ENCODE data around the gene TMEM272. TPM values are rescaled to one million over a fixed set of nuclear protein-coding genes. Genes with fewer than 3 reads are reported as not detected.

TMEM272 gene
- total and polyA plus RNA-seq, 2 experiments from 2014 or later = not detected

DNA sequence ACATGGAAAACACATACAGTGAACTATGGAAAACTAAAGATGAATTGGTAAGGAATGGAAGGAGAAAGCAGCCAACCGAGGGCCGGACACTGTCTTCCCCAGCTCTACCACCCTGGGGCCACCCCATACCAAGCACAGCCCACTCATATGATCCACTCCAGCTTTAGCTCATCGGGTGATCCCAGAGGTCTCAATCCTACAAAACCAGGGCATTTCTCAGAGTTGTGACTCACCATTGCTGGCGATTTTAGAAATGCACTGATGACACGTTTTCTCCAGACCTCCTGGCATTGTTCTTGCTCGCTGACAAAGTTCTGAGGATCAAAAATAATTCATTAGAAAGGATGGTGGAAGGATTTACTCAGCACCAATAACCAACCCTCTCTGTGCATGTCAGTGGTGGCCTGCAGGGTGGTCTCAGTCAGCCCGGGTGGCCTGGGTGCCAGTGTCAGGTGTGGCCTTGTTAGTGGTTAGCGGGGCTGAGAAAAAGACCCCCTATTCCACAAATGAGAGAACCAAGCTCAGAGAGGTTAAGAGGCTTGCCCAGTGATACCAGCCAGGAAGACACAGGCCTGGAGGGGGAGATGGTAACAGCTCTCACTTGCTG is 6.6 kb downstream of the TMEM272 start:
- 14 to 15% methylated on average over 8 of the region's 8 CpGs for WGBS, 2 experiments (ENCODE audit: low coverage in 1 of 2, low lambda C conversion rate in 2 of 2, missing lambda C conversion rate in 2 of 2)
- Histone ChIP-seq H3F3A (ENCODE audit: insufficient read depth) (peaks cover 5% of the 10 kb centered on the region; the same call in 1 of the 2 replicates), H3K9me2 (ENCODE audit: insufficient read depth) (no peaks in the 10 kb centered on the region), H3K27ac (no peak overlapping the region), H3K27me3 (replicated peaks; ENCODE audit: insufficient read depth) (peaks cover 21% of the 10 kb centered on the region), H3K9me3 (ENCODE audit: low read depth) (no peaks in the 10 kb centered on the region), H3K4me1 (ENCODE audit: insufficient read depth) (peaks cover 9% of the 10 kb centered on the region), H3K4me2 (ENCODE audit: unreplicated experiment) (peak overlapping the region; percentile 57), H2AFZ (no peak overlapping the region), H3K36me3 (ENCODE audit: low read depth) (no peaks in the 10 kb centered on the region), H3K4me3 (no peak overlapping the region), H4K20me1 (ENCODE audit: insufficient read depth) (no peaks in the 10 kb centered on the region), H3K9ac (no peak overlapping the region), H3K79me2 (ENCODE audit: insufficient read depth) (no peaks in the 10 kb centered on the region)
- in situ Hi-C loops (cut with MboI) = no loop called here
- DNase-seq = peak; percentile 94
- TF ChIP-seq EZH2 (IDR thresholded peaks at IDR 0.05; ENCODE audit: insufficient read depth, poor library complexity, severe bottlenecking) (no peak), EZH2phosphoT487 (IDR thresholded peaks at IDR 0.05; ENCODE audit: insufficient read depth, low read depth) (no peak)

DNA sequence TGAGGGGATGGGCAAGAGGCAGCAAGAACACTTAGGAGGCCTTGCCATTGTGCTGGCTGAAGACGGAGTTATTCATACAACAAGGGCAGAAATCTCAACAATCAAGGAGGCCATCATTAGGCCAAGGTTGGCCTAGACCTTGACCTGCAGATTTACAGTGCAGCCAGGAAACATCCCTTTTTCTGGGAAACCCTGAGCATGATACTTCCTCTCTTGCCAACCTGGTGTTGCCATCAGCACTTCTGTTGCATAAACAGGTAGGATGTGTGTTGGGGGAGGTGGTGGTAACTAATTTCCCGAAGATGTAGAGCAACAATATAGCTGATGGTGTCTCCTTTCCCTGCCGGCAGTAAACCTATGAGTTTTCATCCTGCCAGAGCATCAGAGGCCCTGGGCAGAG is 8.0 kb downstream of the TMEM272 start:
- no peak overlapping the region for H2AFZ ChIP-seq
- no peaks in the 10 kb centered on the region for H4K20me1 ChIP-seq (ENCODE audit: insufficient read depth)
- H3K4me3 ChIP-seq = no peak overlapping the region
- H3K36me3 ChIP-seq (ENCODE audit: low read depth) = no peaks in the 10 kb centered on the region
- in situ Hi-C loops (cut with MboI) = no loop called here
- peaks cover 9% of the 10 kb centered on the region for H3K4me1 ChIP-seq (ENCODE audit: insufficient read depth)
- peaks cover 5% of the 10 kb centered on the region; the same call in 1 of the 2 replicates for H3F3A ChIP-seq (ENCODE audit: insufficient read depth)
- no peak overlapping the region for H3K4me2 ChIP-seq (ENCODE audit: unreplicated experiment)
- no peak overlapping the region for H3K27ac ChIP-seq
- H3K79me2 ChIP-seq (ENCODE audit: insufficient read depth) = no peaks in the 10 kb centered on the region
- 76 to 83% methylated on average over 3 of the region's 3 CpGs for WGBS, 2 experiments (ENCODE audit: low coverage in 1 of 2, low lambda C conversion rate in 2 of 2, missing lambda C conversion rate in 2 of 2)
- no peaks in the 10 kb centered on the region for H3K9me3 ChIP-seq (ENCODE audit: low read depth)
- H3K9ac ChIP-seq = no peak overlapping the region
- no peak for DNase-seq
- no peaks in the 10 kb centered on the region for H3K9me2 ChIP-seq (ENCODE audit: insufficient read depth)
- TF ChIP-seq EZH2phosphoT487 (IDR thresholded peaks at IDR 0.05; ENCODE audit: insufficient read depth, low read depth) (no peak), EZH2 (IDR thresholded peaks at IDR 0.05; ENCODE audit: insufficient read depth, poor library complexity, severe bottlenecking) (no peak)
- H3K27me3 ChIP-seq (replicated peaks; ENCODE audit: insufficient read depth) = peaks cover 22% of the 10 kb centered on the region

DNA sequence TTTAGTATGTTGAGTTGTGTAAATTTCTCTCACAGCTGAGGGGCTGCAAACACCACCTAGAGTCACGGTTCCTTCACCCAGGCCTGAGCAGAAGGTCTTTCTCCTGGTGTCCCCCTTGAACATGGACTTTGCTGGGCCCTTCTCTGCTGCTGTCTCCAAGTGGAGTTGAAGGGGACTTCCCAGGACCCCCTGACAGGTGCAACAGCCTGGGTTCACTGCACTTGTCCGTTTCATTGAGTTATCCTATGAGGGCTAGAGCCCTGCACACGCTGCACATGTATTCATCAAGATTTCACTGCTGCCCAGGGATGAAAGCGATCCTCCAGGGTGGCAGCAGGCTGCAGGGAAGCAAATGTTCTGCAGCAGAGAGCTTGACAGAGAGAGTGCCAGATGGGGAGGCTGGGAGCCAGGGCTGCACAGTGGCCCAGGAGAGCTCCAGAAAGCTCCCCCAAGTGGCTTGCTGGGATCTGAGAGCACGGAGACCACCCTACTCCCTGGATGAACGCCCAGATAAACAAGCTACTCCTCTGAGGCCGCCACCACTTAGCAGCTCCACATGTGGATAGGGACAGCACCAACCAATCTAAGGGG is 10.3 kb downstream of the TMEM272 start:
- no peak overlapping the region for H3K9ac ChIP-seq
- H4K20me1 ChIP-seq (ENCODE audit: insufficient read depth) = no peaks in the 10 kb centered on the region
- no peak overlapping the region for H3K27ac ChIP-seq
- H2AFZ ChIP-seq = no peak overlapping the region
- DNase-seq = no peak
- H3K9me2 ChIP-seq (ENCODE audit: insufficient read depth) = no peaks in the 10 kb centered on the region
- H3K4me1 ChIP-seq (ENCODE audit: insufficient read depth) = peaks cover 9% of the 10 kb centered on the region
- peaks cover 21% of the 10 kb centered on the region for H3K27me3 ChIP-seq (replicated peaks; ENCODE audit: insufficient read depth)
- no peaks in the 10 kb centered on the region for H3K9me3 ChIP-seq (ENCODE audit: low read depth)
- peaks cover 5% of the 10 kb centered on the region; the same call in 1 of the 2 replicates for H3F3A ChIP-seq (ENCODE audit: insufficient read depth)
- H3K79me2 ChIP-seq (ENCODE audit: insufficient read depth) = no peaks in the 10 kb centered on the region
- no peak overlapping the region for H3K4me3 ChIP-seq
- no peak overlapping the region for H3K4me2 ChIP-seq (ENCODE audit: unreplicated experiment)
- TF ChIP-seq EZH2phosphoT487 (IDR thresholded peaks at IDR 0.05; ENCODE audit: insufficient read depth, low read depth) (no peak), EZH2 (IDR thresholded peaks at IDR 0.05; ENCODE audit: insufficient read depth, poor library complexity, severe bottlenecking) (no peak)
- 39 to 40% methylated on average over 7 of the region's 7 CpGs for WGBS, 2 experiments (ENCODE audit: low coverage in 1 of 2, low lambda C conversion rate in 2 of 2, missing lambda C conversion rate in 2 of 2)
- in situ Hi-C loops (cut with MboI) = no loop called here
- H3K36me3 ChIP-seq (ENCODE audit: low read depth) = no peaks in the 10 kb centered on the region

DNA sequence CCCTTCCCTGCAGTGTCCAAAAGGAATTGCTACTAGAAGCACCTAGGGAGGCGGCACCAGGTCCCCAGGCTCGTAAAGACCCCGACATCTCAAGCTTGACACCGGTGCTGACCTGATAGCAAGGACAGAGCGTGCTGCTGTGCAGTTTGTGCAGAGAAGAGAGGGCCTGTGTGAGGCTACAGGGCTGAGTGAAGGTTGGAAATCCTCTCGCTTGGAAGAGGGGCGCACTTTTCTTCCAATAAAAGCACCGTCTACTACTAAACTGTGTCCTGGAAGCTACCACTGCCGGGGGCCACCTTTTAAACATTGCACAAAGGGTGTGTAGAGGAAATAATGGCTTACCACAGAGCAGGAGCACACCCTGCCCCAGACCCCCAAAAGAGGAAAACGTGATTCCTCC is 11.0 kb downstream of the TMEM272 start:
- no peak overlapping the region for H3K4me2 ChIP-seq (ENCODE audit: unreplicated experiment)
- WGBS, 2 experiments (ENCODE audit: low coverage in 1 of 2, low lambda C conversion rate in 2 of 2, missing lambda C conversion rate in 2 of 2) = 80 to 82% methylated on average over 10 of the region's 10 CpGs
- TF ChIP-seq EZH2phosphoT487 (IDR thresholded peaks at IDR 0.05; ENCODE audit: insufficient read depth, low read depth) (no peak), EZH2 (IDR thresholded peaks at IDR 0.05; ENCODE audit: insufficient read depth, poor library complexity, severe bottlenecking) (no peak)
- H2AFZ ChIP-seq = no peak overlapping the region
- no peaks in the 10 kb centered on the region for H3K9me3 ChIP-seq (ENCODE audit: low read depth)
- H3K9ac ChIP-seq = no peak overlapping the region
- no peaks in the 10 kb centered on the region for H3K36me3 ChIP-seq (ENCODE audit: low read depth)
- peaks cover 25% of the 10 kb centered on the region for H3K27me3 ChIP-seq (replicated peaks; ENCODE audit: insufficient read depth)
- peaks cover 5% of the 10 kb centered on the region; the same call in 1 of the 2 replicates for H3F3A ChIP-seq (ENCODE audit: insufficient read depth)
- DNase-seq = no peak
- peaks cover 9% of the 10 kb centered on the region for H3K4me1 ChIP-seq (ENCODE audit: insufficient read depth)
- in situ Hi-C loops (cut with MboI) = no loop called here
- H3K4me3 ChIP-seq = no peak overlapping the region
- no peaks in the 10 kb centered on the region for H4K20me1 ChIP-seq (ENCODE audit: insufficient read depth)
- H3K27ac ChIP-seq = no peak overlapping the region
- no peaks in the 10 kb centered on the region for H3K79me2 ChIP-seq (ENCODE audit: insufficient read depth)
- no peaks in the 10 kb centered on the region for H3K9me2 ChIP-seq (ENCODE audit: insufficient read depth)
